ENCODE data around the gene LRMDA.

LRMDA gene

GRCh38 chr10:76333326-76333725, 901.9 kb downstream of the LRMDA start:
- TF ChIP-seq CTCF (IDR thresholded peaks at IDR 0.05; ENCODE audit: low read depth, low read length): no peak
- in situ Hi-C loops (cut with HindIII; ENCODE audit: low sequenced_read_pairs): no loop called here
- no peak overlapping the region for H3K4me3 ChIP-seq (ENCODE audit: low read depth, low read length)
- no peak for DNase-seq (ENCODE audit: low read depth, low spot score)

GRCh38 chr10:76333796-76334195, 902.4 kb downstream of the LRMDA start:
- in situ Hi-C loops (cut with HindIII; ENCODE audit: low sequenced_read_pairs): no loop called here
- H3K4me3 ChIP-seq (ENCODE audit: low read depth, low read length): no peak overlapping the region
- TF ChIP-seq CTCF (IDR thresholded peaks at IDR 0.05; ENCODE audit: low read depth, low read length): no peak
- no peak for DNase-seq (ENCODE audit: low read depth, low spot score)

- DNase-seq (ENCODE audit: low read depth, low spot score): no peak
- in situ Hi-C loops (cut with HindIII; ENCODE audit: low sequenced_read_pairs): no loop called here
- H3K4me3 ChIP-seq (ENCODE audit: low read depth, low read length): no peak overlapping the region
- no peak for TF ChIP-seq CTCF (IDR thresholded peaks at IDR 0.05; ENCODE audit: low read depth, low read length)
Measured at GRCh38 chr10:76334255-76334654, 902.8 kb downstream of the LRMDA start.

- in situ Hi-C loops (cut with HindIII; ENCODE audit: low sequenced_read_pairs): no loop called here
- DNase-seq (ENCODE audit: low read depth, low spot score): peak; percentile 32
- H3K4me3 ChIP-seq (ENCODE audit: low read depth, low read length): no peak overlapping the region
- no peak for TF ChIP-seq CTCF (IDR thresholded peaks at IDR 0.05; ENCODE audit: low read depth, low read length)
Measured at GRCh38 chr10:76336213-76336963, 905.0 kb downstream of the LRMDA start.

- H3K4me3 ChIP-seq (ENCODE audit: low read depth, low read length): no peak overlapping the region
- in situ Hi-C loops (cut with HindIII; ENCODE audit: low sequenced_read_pairs): no loop called here
- TF ChIP-seq CTCF (IDR thresholded peaks at IDR 0.05; ENCODE audit: low read depth, low read length): no peak
- DNase-seq (ENCODE audit: low read depth, low spot score): peak; percentile 76
Measured at GRCh38 chr10:76337641-76338040, 906.2 kb downstream of the LRMDA start.

GRCh38 chr10:76338187-76338586, 906.8 kb downstream of the LRMDA start:
- TF ChIP-seq CTCF (IDR thresholded peaks at IDR 0.05; ENCODE audit: low read depth, low read length): no peak
- in situ Hi-C loops (cut with HindIII; ENCODE audit: low sequenced_read_pairs): no loop called here
- no peak for DNase-seq (ENCODE audit: low read depth, low spot score)

More at GRCh38 chr10:76338187-76338586, 906.8 kb downstream of the LRMDA start:
- no peak overlapping the region for H3K4me3 ChIP-seq (ENCODE audit: low read depth, low read length)

Measured in astrocyte of the spinal cord (primary cell).